H1 (cell line): ENCODE data around the gene SPTB. TPM values are rescaled to one million over a fixed set of nuclear protein-coding genes. Genes with fewer than 3 reads are reported as not detected.

Source experiments
- CTCF ChIA-PET: fragments of 300-600 bp; sonication (Branson Sonifier 250); formaldehyde crosslinking; loops from one replicate; lab custom pipeline; 2021; ENCODE audit not compliant: partially characterized antibody; lab: Charles Lee
- POLR2A ChIA-PET: fragments of 300-600 bp; sonication (Branson Sonifier 250); formaldehyde crosslinking; loops from one replicate; lab custom pipeline; 2021; ENCODE audit warnings: inconsistent platforms; ENCODE audit not compliant: partially characterized antibody; lab: Charles Lee
- DNase-seq, 2 experiments: peaks; one replicate each; pipeline versions ENCODE4 v3.0.0 to v3.0.0-alpha.2; 2010 to 2022; ENCODE audit warnings: low spot score in 2 of 2, low read depth in 1 of 2, mixed read lengths in 1 of 2
- FAIRE-seq: peaks from 2 replicates; lab custom pipeline; 2011; peaks lifted over from hg19 to GRCh38; lab: Jason Lieb, UNC
- H2AFZ ChIP-seq: 2 replicates; pipeline ENCODE4 v1.8.1; 2012; ENCODE audit warnings: low read length, inconsistent platforms
- H2AK5ac ChIP-seq: 2 replicates; pipeline ENCODE4 v1.6.1; 2013; ENCODE audit warnings: low read depth, low read length
- H2BK120ac ChIP-seq: replicated peaks from 2 replicates; pipeline ENCODE3; 2013; ENCODE audit warnings: low read depth, low read length, inconsistent platforms
- H2BK12ac ChIP-seq: 2 replicates; pipeline ENCODE4 v1.6.1; 2013; ENCODE audit warnings: low read depth, low read length
- H2BK15ac ChIP-seq: 2 replicates; pipeline ENCODE4 v1.6.1; 2013; ENCODE audit warnings: low read length
- H2BK20ac ChIP-seq: 2 replicates; pipeline ENCODE4 v1.6.1; 2013; ENCODE audit warnings: low read length
- H2BK5ac ChIP-seq: 2 replicates; pipeline ENCODE4 v1.6.1; 2013; ENCODE audit warnings: low read depth, low read length
- H3K14ac ChIP-seq: 2 replicates; pipeline ENCODE4 v1.6.1; 2013; ENCODE audit warnings: inconsistent platforms; ENCODE audit not compliant: insufficient read length
- H3K18ac ChIP-seq: 2 replicates; pipeline ENCODE4 v1.6.1; 2013; ENCODE audit warnings: low read length; ENCODE audit errors: extremely low read depth
- H3K23ac ChIP-seq: 2 replicates; pipeline ENCODE4 v1.6.1; 2013; ENCODE audit warnings: inconsistent platforms; ENCODE audit not compliant: insufficient read length
- H3K23me2 ChIP-seq: 2 replicates; pipeline ENCODE4 v1.6.1; 2013; ENCODE audit warnings: low read depth, low read length
- H3K27ac ChIP-seq: 2 replicates; pipeline ENCODE4 v1.6.1; 2011; ENCODE audit warnings: low read depth, low read length, inconsistent platforms
- H3K27me3 ChIP-seq, 4 experiments: replicated peaks in 1 of 4; 1 replicate in 1 of 4; 2 replicates in 3 of 4; pipeline versions ENCODE4 v1.6.1 to v1.8.1; 2011 to 2013; ENCODE audit warnings: low read length in 3 of 4, mild to moderate bottlenecking in 3 of 4, inconsistent platforms in 2 of 4, mixed read lengths in 2 of 4, moderate library complexity in 1 of 4; ENCODE audit not compliant: control insufficient read depth in 3 of 4, insufficient read depth in 3 of 4; ENCODE audit errors: extremely low read depth in 1 of 4
- H3K36me3 ChIP-seq, 4 experiments: 2 replicates each; pipeline versions ENCODE4 v1.6.1 to v1.8.1; 2011 to 2013; ENCODE audit warnings: mild to moderate bottlenecking in 4 of 4, low read length in 3 of 4, moderate library complexity in 2 of 4, control low read depth in 1 of 4, inconsistent platforms in 1 of 4; ENCODE audit not compliant: insufficient read depth in 4 of 4, control insufficient read depth in 2 of 4
- H3K4ac ChIP-seq: replicated peaks from 2 replicates; pipeline ENCODE3; 2013; ENCODE audit warnings: low read length, low read depth, mixed read lengths, inconsistent platforms; ENCODE audit not compliant: insufficient read length
- H3K4me1 ChIP-seq, 4 experiments: replicated peaks in 1 of 4; 1 replicate in 1 of 4; 2 replicates in 3 of 4; pipeline versions ENCODE4 v1.6.1 to v1.8.1; 2011 to 2013; ENCODE audit warnings: low read length in 3 of 4, inconsistent platforms in 2 of 4, mixed read lengths in 1 of 4; ENCODE audit not compliant: insufficient read depth in 4 of 4, control insufficient read depth in 3 of 4
- H3K4me2 ChIP-seq, 2 experiments: 2 replicates each; pipeline versions ENCODE4 v1.6.1 to v1.8.1; 2011 to 2013; ENCODE audit warnings: low read depth in 2 of 2, low read length in 2 of 2, control low read depth in 1 of 2, inconsistent platforms in 1 of 2, mild to moderate bottlenecking in 1 of 2; ENCODE audit not compliant: insufficient read depth in 1 of 2
- H3K4me3 ChIP-seq, 4 experiments: fragments of 200-600, 300-600 bp in 1 of 4; sonication (generic), shearing (Covaris generic), sonication (Bioruptor Twin) in 1 of 4; 2 replicates each; pipeline versions ENCODE4 v1.5.1 to v1.8.1; 2011 to 2016; ENCODE audit warnings: low read length in 4 of 4, low read depth in 3 of 4, control low read depth in 2 of 4, inconsistent platforms in 2 of 4, mild to moderate bottlenecking in 2 of 4, mixed read lengths in 1 of 4, moderate library complexity in 1 of 4; ENCODE audit not compliant: insufficient read depth in 2 of 4; ENCODE audit errors: extremely low read depth in 1 of 4
- H3K56ac ChIP-seq: replicated peaks from 2 replicates; pipeline ENCODE3; 2013; ENCODE audit warnings: low read depth, mild to moderate bottlenecking, mixed read lengths, low read length, inconsistent platforms; ENCODE audit not compliant: insufficient read length
- H3K79me1 ChIP-seq: 2 replicates; pipeline ENCODE4 v1.6.1; 2013; ENCODE audit warnings: low read depth, low read length, control low read depth
- H3K79me2 ChIP-seq, 2 experiments: 2 replicates each; pipeline versions ENCODE4 v1.6.1 to v1.8.1; 2012 to 2013; ENCODE audit warnings: low read length in 2 of 2, mild to moderate bottlenecking in 2 of 2, inconsistent platforms in 1 of 2; ENCODE audit not compliant: insufficient read depth in 2 of 2, control insufficient read depth in 1 of 2
- H3K9ac ChIP-seq, 4 experiments: replicated peaks in 1 of 4; 1 replicate in 1 of 4; 2 replicates in 3 of 4; pipeline versions ENCODE4 v1.6.1 to v1.8.1; 2011 to 2013; ENCODE audit warnings: low read depth in 3 of 4, low read length in 3 of 4, control low read depth in 2 of 4, mild to moderate bottlenecking in 2 of 4, moderate library complexity in 2 of 4, inconsistent platforms in 1 of 4; ENCODE audit errors: extremely low read depth in 1 of 4
- H3K9me3 ChIP-seq, 2 experiments: 2 replicates each; pipeline versions ENCODE4 v1.6.1 to v1.8.1; 2012 to 2013; ENCODE audit warnings: mild to moderate bottlenecking in 2 of 2, moderate library complexity in 2 of 2, control low read depth in 1 of 2, inconsistent platforms in 1 of 2, low read depth in 1 of 2, low read length in 1 of 2, mixed read lengths in 1 of 2; ENCODE audit not compliant: insufficient read depth in 2 of 2
- H4K20me1 ChIP-seq, 2 experiments: replicated peaks in 1 of 2; 2 replicates each; pipeline versions ENCODE3 to v1.8.1; 2011 to 2013; ENCODE audit warnings: inconsistent platforms in 2 of 2, low read length in 2 of 2, mild to moderate bottlenecking in 1 of 2; ENCODE audit not compliant: insufficient read depth in 2 of 2, control insufficient read depth in 1 of 2
- H4K5ac ChIP-seq: 2 replicates; pipeline ENCODE4 v1.6.1; 2013; ENCODE audit warnings: low read length, low read depth, mixed read lengths, inconsistent platforms; ENCODE audit not compliant: insufficient read length
- H4K8ac ChIP-seq: 2 replicates; pipeline ENCODE4 v1.8.0; 2013; ENCODE audit warnings: mild to moderate bottlenecking, moderate library complexity, low read length, inconsistent platforms; ENCODE audit not compliant: insufficient read depth; ENCODE audit errors: extremely low read depth
- H4K91ac ChIP-seq: replicated peaks from 2 replicates; pipeline ENCODE3; 2013; ENCODE audit warnings: low read length, mixed read lengths, inconsistent platforms; ENCODE audit not compliant: insufficient read length
- CEBPB ChIP-seq: IDR thresholded peaks from 2 replicates; pipeline ENCODE4 v1.6.1; 2012; ENCODE audit warnings: low read depth, low read length
- EP300 ChIP-seq, 2 experiments: IDR thresholded peaks; 1 replicate in 1 of 2; 2 replicates in 1 of 2; pipeline ENCODE4 v1.6.1; 2011 to 2012; ENCODE audit warnings: low read depth in 2 of 2, low read length in 2 of 2, mild to moderate bottlenecking in 2 of 2, borderline replicate concordance in 1 of 2, inconsistent platforms in 1 of 2, moderate library complexity in 1 of 2
- GTF2F1 ChIP-seq: IDR thresholded peaks from 2 replicates; pipeline ENCODE4 v1.6.1; 2012; ENCODE audit warnings: low read depth, low read length, improper control_type of control experiment, borderline replicate concordance
- HDAC2 ChIP-seq, 2 experiments: fragments of 300-600 bp in 1 of 2; sonication (generic) in 1 of 2; IDR thresholded peaks; 2 replicates each; pipeline ENCODE4 v1.6.1; 2011 to 2012; ENCODE audit warnings: low read depth in 2 of 2, low read length in 2 of 2, mild to moderate bottlenecking in 2 of 2, moderate library complexity in 2 of 2, borderline replicate concordance in 1 of 2, inconsistent platforms in 1 of 2
- JUN ChIP-seq: IDR thresholded peaks from 2 replicates; pipeline ENCODE4 v1.6.1; 2011; ENCODE audit warnings: low read depth, mild to moderate bottlenecking, improper control_type of control experiment, low read length
- JUND ChIP-seq: IDR thresholded peaks from 2 replicates; pipeline ENCODE4 v1.6.1; 2011; ENCODE audit warnings: mild to moderate bottlenecking, improper control_type of control experiment, low read length
- NRF1 ChIP-seq: IDR thresholded peaks from 2 replicates; pipeline ENCODE4 v1.6.1; 2011; ENCODE audit warnings: mild to moderate bottlenecking, low read depth, low read length, improper control_type of control experiment
- RBBP5 ChIP-seq: IDR thresholded peaks from 2 replicates; pipeline ENCODE4 v1.7.1; 2012; ENCODE audit warnings: low read depth, mild to moderate bottlenecking, inconsistent platforms, low read length, moderate library complexity, borderline replicate concordance
- RXRA ChIP-seq: IDR thresholded peaks from 2 replicates; pipeline ENCODE4 v1.6.1; 2011; ENCODE audit warnings: low read depth, mild to moderate bottlenecking, low read length, moderate library complexity; ENCODE audit not compliant: insufficient read depth
- SIN3A ChIP-seq, 2 experiments: IDR thresholded peaks in 1 of 2; conservative IDR thresholded peaks in 1 of 2; 2 replicates each; pipeline ENCODE4 v1.6.1; 2011 to 2012; ENCODE audit warnings: low read length in 2 of 2, improper control_type of control experiment in 1 of 2, low read depth in 1 of 2, mild to moderate bottlenecking in 1 of 2
- SUZ12 ChIP-seq: fragments of 200-600 bp; sonication (generic); IDR thresholded peaks from 2 replicates; pipeline ENCODE4 v1.6.1; 2012; ENCODE audit warnings: mild to moderate bottlenecking, inconsistent platforms, low read length, moderate library complexity, mixed read lengths
- TAF7 ChIP-seq: optimal IDR thresholded peaks from 2 replicates; pipeline ENCODE3; 2011; ENCODE audit warnings: low read depth, mild to moderate bottlenecking, inconsistent platforms, low read length, moderate library complexity, borderline replicate concordance
- ZNF274 ChIP-seq: IDR thresholded peaks from 2 replicates; pipeline ENCODE4 v1.7.0; 2012; ENCODE audit warnings: low read length, borderline replicate concordance; ENCODE audit errors: extremely low read depth
- WGBS, 2 experiments: shearing (Covaris generic) in 1 of 2; methylation state at CpG; one replicate each; pipeline versions ENCODE4 v1.1.6 to v1.1.7; 2013 to 2015; ENCODE audit warnings: low lambda C conversion rate in 2 of 2, mixed read lengths in 2 of 2, inconsistent platforms in 1 of 2, low coverage in 1 of 2, missing lambda C conversion rate in 1 of 2; ENCODE audit not compliant: insufficient replicate concordance in 2 of 2, insufficient coverage in 1 of 2, insufficient read length in 1 of 2; ENCODE audit errors: extremely low coverage in 1 of 2, missing lambda C conversion rate in 1 of 2; 5-methylcytosine and 5-hydroxymethylcytosine counted together
- polyA plus RNA-seq, 7 experiments: library from polyadenylated mRNA; depleted of rRNA in 3 of 7; stranded (reverse) in 5 of 7; unstranded in 2 of 7; fragments of >200 nt in 5 of 7; fragments of 200-250 nt in 2 of 7; gene quantifications; 1 replicate in 5 of 7; 2 replicates in 1 of 7; 4 replicates in 1 of 7; pipeline versions ENCODE4 v1.2.1 to v1.2.3, GENCODE V29; 2011 to 2013; ENCODE audit warnings: missing spikeins in 2 of 7, mixed read lengths in 2 of 7
- total RNA-seq: library from RNA; stranded (reverse); fragmentation: NEBNext Ultra II Directional; extraction: Animal tissue kit (Norgen Biotek cat#: 25700); gene quantifications from 2 replicates; pipeline ENCODE4 v1.2.1, GENCODE V29; 2021

Gene SPTB
- total and polyA plus RNA-seq, 2 of the 8 experiments (the other 6 are each of a cell fraction or from before 2014, with no cell fraction given): 0.30 to 2.4 TPM

GRCh38 chr14:64831419-64831818 is 48.3 kb downstream of the SPTB start:
- FAIRE-seq (no peak), DNase-seq (no peak)
- H2BK5ac ChIP-seq: peak overlapping the region; percentile 22; the same call in 1 of the 2 replicates
- H3K36me3 ChIP-seq: no peaks in the 10 kb centered on the region
- 0 out of 2 replicates have a peak overlapping the region, but pooled peaks have one; percentile 29 for H2BK12ac ChIP-seq
- no peak overlapping the region for H2AFZ ChIP-seq
- H4K5ac ChIP-seq: no peak overlapping the region
- no peaks in the 10 kb centered on the region for H4K20me1 ChIP-seq
- H3K79me2 ChIP-seq: no peaks in the 10 kb centered on the region
- 81% methylated on average over 5 of the region's 5 CpGs; no CpG with 5 or more reads in 1 of the 2 experiments for WGBS, 2 experiments
- peaks cover 0 to 5% (median 2%) of the 10 kb centered on the region in 4 experiments; a peak in 4 of 7 replicates for H3K4me1 ChIP-seq
- H3K4me2 ChIP-seq: no peak overlapping the region
- ChIA-PET CTCF (interaction anchor here (1.1 to 12.1 kb wide), 7 partner anchors 8 to 79 kb away, joined by 4 to 243 read pairs (median 7); partner anchors contain the start of gene SPTB), POLR2A (interaction anchor here (1.1 kb wide), 1 partner anchor 13 kb away, joined by 3 read pairs; no protein-coding TSS in a partner anchor)
- H2BK120ac ChIP-seq: no peak overlapping the region
- no peak overlapping the region for H2BK20ac ChIP-seq
- no peak overlapping the region for H3K18ac ChIP-seq
- no peak overlapping the region for H4K91ac ChIP-seq
- no peaks in the 10 kb centered on the region for H3K27me3 ChIP-seq
- no peak overlapping the region for H2AK5ac ChIP-seq
- H3K14ac ChIP-seq: no peak overlapping the region
- no peak overlapping the region for H3K9ac ChIP-seq
- H3K23ac ChIP-seq: no peak overlapping the region
- peak overlapping the region; percentile 41; the same call in 1 of the 2 replicates for H2BK15ac ChIP-seq
- H3K9me3 ChIP-seq: no peaks in the 10 kb centered on the region
- H3K56ac ChIP-seq: no peak overlapping the region
- H3K27ac ChIP-seq: no peak overlapping the region
- H3K4me3 ChIP-seq: no peak overlapping the region
- no peak overlapping the region for H3K4ac ChIP-seq
- H3K79me1 ChIP-seq: no peaks in the 10 kb centered on the region
- H4K8ac ChIP-seq: no peak overlapping the region
- no peaks in the 10 kb centered on the region for H3K23me2 ChIP-seq
- no peak for TF ChIP-seq ZNF274
- TF ChIP-seq CEBPB: no peak
- TF ChIP-seq RBBP5: no peak
- no peak for TF ChIP-seq SUZ12
- TF ChIP-seq EP300 (IDR thresholded peaks at IDR 0.05; ENCODE audit: borderline replicate concordance in 1 of 2, low read depth in 2 of 2, low read length in 2 of 2): no peak
- no peak for TF ChIP-seq JUND
- no peak for TF ChIP-seq GTF2F1
- no peak for TF ChIP-seq TAF7
- no peak for TF ChIP-seq SIN3A (conservative IDR thresholded peaks at IDR 0.05 in 1 of 2, IDR thresholded peaks at IDR 0.05 in 1 of 2; ENCODE audit: low read depth in 1 of 2, low read length in 2 of 2)
- TF ChIP-seq NRF1: no peak
- TF ChIP-seq HDAC2 (IDR thresholded peaks at IDR 0.05; ENCODE audit: borderline replicate concordance in 1 of 2, low read depth in 2 of 2, low read length in 2 of 2): no peak
- TF ChIP-seq JUN: no peak
- no peak for TF ChIP-seq RXRA
